Inflammatory macrophage treated with lipopolysaccharide for 1 hour (primary cell): ENCODE results near the gene AGTR1.
"Not testable (repeated sequence)": the region's sequence is repeated elsewhere in the genome, so short reads cannot be mapped to it uniquely, and the experiment has no call there.

Experiments used
- DNase-seq, 2 donors: peaks; one replicate each; pipeline ENCODE4 v3.0.0-alpha.2; 2020 to 2022

The AGTR1 gene

DNA sequence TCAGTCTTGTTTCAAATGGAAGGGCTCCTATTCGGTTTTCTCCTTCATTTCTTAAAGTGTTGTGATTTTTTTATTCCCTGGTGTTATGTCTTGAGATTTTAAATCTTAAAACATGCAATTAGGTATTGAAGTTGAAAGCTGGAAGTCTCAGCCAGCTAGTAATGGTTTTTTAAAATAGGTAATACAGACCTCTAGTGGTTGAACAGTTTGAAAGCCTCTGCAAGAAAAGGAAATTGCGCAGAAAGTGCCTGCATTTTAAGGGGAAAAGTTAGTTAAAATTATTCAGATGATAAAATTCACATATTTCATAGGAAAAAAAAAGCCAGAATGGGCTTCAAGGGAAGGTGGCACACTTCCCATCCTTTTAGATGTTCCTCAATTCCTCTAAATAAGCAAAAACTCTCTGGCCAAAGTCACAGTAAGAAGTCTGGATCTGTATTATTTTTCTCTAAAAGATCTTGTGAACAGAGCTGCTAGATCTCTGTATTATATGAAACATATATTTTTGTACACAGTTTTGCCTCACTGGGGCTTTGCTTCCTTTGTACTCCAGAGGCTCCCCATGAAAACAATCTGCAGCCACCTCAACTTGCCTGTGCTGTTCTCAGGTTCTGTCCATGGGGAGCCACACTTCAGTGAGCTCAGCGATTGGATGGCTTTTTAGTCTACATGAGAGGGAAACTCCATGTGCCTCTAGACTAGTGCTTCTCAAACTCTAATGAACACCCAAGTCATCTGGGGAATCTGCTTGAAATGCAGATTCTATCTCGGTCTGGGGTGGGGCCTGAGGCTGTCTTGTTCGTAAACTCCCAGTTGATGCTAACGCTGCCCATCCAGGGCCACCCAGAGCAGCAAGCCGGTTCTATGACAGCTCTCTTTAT is 21.5 kb downstream of the AGTR1 start:
- DNase-seq, result no peak

DNA sequence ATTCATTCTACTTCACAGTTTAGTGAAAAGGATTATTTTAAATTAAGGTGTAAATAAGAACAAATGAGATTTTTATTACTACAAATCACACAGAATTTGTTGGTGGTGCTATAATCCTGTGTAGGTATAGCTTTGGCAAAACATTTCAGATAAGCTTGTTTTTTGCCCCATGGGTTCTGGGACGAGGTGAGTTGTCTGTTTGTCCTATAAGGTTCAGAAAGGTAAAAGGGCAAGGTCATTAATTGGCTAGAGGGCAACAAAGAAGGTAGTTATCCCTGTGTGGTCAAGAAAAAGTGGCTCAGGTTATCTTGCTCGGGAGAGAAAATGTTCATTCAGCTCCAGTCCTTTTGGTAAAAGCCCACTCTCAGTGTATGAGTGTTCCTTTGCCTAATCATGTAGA is 23.2 kb downstream of the AGTR1 start:
- no peak for DNase-seq

DNA sequence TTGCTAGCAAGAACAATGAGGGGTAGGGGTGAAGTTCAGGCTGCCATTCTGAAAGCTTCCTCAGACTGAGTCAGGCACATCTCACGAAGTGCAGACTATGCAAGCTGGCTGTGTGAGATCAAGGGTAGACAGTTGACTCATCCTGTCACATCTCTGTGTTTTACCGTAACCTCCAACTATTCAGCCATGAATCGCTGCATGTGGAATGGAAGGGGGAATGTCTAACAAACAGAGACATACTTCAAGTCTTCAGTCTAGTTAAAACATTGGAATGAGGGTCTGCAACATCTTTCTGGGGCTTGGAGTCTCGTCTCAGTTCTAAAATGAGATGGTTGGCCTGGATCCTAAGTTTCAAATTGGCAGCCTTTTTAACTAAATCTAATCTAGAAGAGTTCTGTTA is 25.9 kb downstream of the AGTR1 start:
- no peak for DNase-seq

DNA sequence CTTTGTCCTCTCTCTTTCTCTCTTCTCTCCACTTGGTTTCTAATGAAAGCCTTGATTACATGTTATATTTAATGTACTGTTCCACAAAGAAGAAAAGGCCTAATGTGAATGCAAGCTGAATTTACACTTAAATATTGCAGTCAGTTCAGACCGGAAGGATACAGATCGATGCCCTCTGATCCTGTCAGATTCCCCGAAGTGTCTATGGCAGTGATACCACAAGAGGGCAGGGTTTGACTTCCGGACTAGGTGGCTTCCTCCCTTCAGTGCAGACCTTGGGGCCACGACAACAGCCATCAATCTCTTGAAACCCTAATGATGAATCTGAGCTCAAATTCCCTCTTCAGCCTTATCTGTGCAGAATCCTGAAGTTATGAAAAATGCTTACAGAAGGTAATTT is 29.5 kb downstream of the AGTR1 start:
- DNase-seq, result peak; percentile 42 to 75

DNA sequence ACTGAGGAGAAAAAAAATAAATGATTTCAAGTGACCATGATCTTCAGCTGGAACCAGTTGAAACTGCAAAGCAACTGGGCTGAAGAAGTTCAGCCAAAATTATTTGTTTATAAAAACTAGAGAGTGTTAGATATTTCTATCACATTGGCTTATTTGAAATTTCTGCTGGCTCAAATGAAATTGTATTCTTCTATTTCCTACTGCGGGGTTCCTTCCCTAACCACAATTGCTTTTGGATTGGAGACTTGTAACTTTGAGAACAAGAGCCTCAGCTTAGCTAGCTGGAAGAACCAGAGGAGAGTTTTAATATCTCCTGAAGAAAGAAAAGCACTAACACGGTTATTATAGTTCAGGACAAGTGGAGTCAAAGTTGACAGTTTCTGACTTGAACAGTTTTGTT is 31.1 kb downstream of the AGTR1 start:
- no peak for DNase-seq

DNA sequence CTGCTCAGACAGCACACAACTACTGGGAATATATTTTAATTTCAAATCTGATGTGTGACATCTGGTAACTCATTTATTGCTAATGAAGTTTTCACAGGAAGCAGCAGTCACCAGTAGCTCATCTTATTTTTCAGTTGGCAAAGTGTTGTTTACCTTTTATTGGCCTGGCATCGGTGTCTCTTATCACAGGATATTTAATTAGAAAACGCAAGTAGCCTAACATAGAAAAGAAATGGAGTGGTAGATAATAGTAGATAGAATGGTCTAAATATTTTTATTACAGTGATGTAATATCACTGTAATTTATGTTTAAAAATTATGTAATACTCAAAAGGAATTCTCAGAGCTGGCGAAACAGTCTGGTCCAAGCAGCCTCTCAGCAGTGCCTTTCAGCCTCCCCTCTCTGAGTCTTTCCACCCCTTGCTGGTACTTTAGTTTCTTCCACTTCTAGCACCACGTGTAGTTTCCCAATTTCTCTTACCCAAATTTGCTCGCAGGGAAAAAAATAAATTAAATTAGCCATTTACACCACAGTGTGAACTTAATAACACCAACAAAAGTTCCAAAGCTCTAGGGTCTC is 31.9 kb downstream of the AGTR1 start:
- no peak for DNase-seq

DNA sequence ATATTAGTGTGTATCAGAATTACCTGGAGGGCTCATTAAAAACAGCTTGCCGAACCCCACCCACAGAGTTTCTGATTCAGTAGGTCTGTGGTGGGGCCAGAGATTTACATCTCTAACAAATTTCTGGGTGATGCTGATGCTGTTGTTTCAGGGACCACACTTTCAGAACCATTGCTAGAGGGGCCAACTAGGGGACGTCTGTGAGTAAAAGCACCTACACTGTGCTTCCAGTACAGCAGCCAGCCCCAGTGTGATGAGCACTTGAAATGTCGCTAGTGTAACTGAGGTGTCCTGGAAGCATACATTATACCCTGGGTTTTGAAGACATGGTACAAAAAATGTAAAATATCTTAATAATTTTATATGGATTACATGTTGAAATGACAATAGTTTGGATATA is 33.0 kb downstream of the AGTR1 start:
- no peak for DNase-seq

DNA sequence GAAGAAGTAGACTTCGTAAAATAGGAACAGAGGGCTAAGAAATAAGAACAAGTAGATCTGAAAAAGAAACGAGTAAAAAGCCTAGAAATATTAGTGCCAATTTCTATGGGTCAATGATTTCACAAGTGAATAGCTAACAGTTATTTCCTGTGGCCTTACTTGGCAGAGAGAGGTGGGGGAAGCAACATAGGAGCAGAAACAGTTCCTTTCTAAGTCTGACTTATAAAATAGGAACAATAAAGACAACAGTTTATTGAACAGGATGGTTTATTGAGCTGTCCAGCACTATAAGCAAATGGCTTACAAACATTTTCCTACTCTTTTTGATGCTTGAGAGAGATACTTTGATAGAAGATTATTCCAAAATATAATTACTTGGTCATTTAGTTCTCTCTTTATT is 37.9 kb downstream of the AGTR1 start:
- DNase-seq, result no peak

DNA sequence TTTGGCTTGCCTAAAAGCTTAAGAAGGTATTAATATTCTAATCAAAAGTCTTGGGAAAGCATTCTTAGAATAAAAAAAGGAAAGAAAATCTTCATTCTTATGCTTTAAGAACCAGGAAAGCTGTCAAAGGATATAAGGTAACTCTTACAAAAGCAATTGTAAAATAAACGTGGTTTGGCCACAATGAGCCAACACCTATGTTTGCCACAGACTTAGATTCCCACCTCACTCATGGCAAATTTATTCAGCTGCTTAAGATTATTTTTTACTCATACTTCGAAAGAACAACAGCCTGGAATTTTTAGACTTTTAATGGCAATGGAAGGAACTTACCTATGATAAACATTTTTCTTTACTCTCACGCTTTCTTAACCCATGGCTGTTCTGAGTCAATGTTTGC is 38.4 kb downstream of the AGTR1 start:
- no peak for DNase-seq

DNA sequence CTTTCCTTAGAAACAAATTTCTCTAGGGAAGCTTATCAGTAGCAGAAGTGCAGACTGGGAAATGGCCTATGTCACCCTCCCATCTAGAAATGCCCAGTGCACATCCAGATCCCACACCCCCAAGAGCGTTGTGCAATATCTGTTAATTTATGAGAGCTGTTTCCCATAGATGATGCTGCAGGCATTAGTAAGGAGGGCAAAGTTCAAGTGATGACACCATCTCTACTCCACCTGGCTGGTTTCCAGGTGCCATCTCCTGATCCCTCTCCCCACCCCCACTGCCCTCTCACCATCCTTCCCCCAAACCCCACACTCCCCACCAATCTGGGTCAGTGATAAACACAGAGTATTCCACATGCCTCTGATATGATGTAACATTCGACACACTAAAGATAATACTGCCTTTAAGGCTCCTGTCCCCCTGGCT is 39.4 kb downstream of the AGTR1 start:
- DNase-seq, result no peak

DNA sequence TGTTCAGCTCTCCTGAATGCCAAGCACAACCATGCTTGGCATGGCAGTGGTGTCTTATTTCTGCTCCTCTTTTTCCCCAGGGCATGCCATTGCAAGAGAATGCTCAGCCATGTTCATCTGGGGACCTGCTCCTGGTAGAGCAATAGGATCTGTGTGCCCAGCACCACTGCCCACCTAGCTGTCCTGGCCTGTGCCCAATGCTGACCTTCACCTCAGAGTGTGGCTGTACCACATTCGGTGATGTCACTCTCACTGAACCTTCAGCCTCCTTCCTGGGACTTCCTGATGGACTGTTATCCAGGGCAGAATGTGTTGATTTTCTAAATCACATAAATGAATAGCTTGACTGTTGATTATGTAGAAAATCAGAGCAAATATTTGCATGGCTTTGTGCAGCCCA is 42.0 kb downstream of the AGTR1 start:
- no peak for DNase-seq

DNA sequence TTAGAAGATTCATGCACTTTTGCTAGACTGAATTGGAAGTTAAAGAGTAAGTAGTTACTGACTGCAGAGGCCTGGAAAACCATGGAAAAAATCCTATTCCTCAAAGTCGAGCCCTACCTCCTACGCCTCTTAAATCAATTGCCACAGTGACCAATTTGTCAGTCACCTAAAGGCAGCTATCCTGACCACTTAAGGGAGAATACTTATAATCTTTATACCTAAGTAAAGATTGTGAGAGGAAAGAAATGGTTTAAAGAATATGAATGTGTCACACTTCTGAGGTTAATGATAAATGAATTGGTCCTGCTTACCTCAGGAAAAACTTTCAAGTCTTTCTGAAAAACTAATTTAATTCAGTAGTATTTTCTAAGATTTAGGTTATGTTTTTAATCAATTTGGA is 42.6 kb downstream of the AGTR1 start:
- no peak for DNase-seq

DNA sequence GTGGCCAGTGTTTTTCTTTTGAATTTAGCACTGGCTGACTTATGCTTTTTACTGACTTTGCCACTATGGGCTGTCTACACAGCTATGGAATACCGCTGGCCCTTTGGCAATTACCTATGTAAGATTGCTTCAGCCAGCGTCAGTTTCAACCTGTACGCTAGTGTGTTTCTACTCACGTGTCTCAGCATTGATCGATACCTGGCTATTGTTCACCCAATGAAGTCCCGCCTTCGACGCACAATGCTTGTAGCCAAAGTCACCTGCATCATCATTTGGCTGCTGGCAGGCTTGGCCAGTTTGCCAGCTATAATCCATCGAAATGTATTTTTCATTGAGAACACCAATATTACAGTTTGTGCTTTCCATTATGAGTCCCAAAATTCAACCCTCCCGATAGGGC is 43.5 kb downstream of the AGTR1 start:
- DNase-seq, result no peak

DNA sequence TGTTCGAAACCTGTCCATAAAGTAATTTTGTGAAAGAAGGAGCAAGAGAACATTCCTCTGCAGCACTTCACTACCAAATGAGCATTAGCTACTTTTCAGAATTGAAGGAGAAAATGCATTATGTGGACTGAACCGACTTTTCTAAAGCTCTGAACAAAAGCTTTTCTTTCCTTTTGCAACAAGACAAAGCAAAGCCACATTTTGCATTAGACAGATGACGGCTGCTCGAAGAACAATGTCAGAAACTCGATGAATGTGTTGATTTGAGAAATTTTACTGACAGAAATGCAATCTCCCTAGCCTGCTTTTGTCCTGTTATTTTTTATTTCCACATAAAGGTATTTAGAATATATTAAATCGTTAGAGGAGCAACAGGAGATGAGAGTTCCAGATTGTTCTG is 44.4 kb downstream of the AGTR1 start:
- DNase-seq, result no peak

DNA sequence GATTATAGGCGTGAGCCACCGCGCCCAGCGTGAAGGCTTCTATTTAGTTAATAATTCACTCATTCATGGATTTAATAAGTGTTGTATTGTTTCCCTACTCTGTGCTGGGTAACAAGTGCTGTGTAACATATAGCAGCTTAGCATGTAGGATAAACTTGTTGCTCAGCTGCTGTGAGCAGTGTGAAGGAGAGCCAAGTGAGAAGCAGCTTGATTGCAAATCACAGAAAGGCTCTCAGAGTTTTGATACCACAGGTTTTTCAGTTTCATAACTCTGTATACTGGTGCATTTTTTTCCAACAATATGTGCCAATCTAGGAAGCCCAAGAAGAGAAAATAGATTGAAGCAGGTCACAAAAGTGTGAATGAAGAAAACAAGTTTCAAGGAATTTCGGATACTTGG is 48.4 kb downstream of the AGTR1 start:
- no peak for DNase-seq

DNA sequence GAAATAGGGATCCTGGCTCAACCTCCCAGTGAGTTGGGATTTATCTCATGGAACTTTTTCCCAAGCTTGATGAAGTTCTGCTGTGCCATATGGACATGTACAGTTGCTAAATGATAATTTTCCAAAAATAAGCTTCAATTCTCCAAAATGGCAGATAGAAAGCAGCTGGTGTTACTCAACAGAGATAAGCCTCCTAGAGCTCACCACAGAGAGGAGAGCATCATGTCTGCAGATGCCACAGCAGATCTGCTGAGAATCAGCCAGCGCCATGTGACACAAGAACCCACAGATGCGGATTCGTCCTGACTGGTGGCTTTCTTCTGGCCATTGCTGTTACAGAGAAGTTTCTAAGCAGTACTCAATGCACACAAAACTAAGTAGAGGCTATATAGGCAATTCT is 50.6 kb downstream of the AGTR1 start:
- DNase-seq, result no peak

DNA sequence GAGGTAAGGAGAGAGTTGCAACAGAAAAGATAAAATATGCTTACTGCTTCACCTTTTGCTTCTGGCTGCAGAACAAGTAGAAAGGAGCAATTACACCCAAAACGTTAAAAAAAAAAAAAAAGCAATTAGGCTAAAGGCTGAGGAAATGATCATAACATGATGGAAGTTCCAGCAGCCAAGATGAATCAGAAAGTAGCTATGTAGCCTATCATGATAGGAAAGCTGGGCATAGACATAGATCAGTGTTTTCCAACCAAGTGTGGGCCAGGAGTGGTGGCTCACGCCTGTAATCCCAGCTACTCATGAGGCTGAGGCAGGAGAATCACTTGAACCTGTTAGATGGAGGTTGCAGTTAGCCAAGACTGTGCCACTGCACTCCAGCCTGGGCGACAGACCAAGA is 52.6 kb downstream of the AGTR1 start:
- DNase-seq, result no peak

DNA sequence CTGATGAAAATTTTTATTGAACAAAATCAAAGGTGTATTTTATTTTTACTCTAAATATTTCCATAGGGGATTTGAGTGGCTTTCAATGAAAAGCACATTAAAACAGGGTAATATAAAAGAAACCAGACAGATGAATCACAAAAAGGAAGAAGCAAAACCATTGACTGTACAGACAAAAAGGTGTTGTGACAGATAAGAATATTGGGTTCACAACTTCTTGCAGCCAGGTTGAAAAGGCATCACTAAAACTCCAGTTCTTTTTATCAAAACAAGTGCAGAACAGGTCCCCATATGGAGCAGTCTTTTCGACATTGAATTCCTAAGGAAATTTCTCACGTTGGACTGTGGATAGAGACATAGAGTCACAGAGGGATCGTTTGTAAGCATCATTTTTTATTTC is 53.8 kb downstream of the AGTR1 start:
- DNase-seq, result no peak

DNA sequence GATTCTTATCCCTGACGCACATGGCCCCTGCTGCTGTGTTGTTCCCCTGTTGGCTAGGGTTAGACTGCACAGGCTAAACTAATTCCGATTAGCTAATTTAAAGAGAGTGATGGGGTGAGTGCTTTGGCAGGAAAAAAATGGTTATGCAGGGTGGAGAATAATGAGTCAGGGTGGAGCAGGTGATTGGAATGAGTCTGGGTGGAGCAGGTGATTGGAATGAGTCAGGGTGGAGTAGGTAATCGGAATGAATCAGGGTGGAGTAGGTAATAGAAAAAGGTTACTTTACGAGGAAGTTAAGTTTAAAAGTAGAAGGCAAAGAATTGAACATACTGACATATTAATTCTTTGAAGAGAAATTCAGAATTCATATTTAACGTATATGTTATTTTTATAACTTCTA is 55.7 kb downstream of the AGTR1 start:
- DNase-seq, result not testable (repeated sequence)

DNA sequence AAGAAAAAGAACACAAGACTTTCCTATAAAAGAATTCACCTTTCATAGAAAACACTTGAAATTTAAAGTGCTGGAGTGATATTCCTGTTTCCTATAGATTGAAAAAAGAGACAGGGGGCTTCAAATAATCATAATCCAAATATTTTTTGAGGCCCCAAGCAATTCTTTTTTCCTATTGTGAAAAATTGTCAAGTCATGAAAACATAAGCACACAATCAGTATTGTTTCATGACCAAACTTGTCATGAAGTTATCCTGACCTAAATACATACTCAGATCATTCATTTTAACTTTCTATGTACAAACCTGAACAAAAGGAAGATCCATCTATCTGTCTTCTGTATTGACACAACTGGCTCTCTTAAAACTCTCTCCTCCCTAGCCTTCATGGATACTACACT is 57.9 kb downstream of the AGTR1 start:
- no peak for DNase-seq

DNA sequence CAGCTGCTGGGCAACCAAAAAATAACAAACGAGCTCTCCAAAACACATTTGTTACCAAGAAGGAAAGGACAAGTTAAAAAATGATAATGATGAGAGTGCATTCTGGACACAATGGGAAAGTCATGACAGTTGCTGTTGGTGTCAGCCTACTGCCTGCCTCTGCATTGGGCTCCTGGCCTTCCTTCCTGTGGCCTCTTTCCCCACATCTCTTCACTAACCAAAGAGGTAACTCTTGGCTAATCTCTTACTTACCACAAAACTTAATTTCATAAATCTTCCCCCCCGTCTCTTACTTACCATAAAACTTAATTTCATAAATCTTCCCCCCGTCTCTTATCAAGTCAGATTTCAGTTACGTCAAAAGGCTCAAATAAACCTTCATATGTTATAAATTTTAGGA is 58.6 kb downstream of the AGTR1 start:
- DNase-seq, result no peak

DNA sequence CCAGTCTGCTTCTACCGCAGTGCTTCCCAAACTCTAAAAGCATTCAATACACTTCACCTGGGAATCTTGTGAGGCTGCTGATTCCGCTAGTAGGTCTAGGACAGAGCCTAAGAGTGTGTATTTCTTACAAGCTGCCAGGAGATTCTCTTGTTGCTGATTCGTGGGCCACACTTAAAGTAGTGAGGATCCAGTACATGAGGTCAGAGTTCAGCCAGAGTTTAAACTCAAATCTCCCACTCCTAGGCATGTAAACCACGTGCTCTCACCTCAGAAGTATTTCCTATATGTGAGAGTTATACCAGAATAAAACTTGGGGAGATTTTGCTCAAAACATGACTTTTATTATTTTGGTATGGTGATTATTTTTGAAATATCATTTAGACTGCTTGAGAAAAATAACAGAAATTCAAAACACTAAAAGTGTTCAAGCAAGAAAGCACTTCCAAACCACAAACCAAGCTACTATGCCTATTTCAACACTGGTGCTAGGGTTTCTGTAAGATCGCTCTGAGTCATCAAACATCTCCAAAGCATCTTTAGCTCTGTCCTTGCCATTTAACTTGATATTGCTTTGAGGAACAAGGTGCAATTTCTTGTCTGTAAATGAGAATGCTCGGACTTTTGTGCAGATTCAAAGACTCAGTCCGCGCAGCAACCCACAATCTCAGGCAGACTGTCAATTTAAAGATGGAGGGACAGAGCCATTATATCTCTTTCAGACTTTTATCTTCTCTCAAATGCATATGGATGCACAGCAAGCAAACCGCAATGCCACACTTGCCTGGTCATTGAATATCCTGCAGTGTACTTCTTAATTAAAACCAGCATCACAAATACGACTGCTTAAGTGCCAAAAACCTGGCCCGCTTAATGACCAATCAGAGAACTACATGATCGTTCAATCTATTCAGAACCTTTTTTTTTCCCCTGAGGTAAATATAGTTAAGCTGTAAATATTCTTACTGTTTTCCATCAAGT is 59.8 kb downstream of the AGTR1 start:
- peak; percentile 84 to 85 for DNase-seq

DNA sequence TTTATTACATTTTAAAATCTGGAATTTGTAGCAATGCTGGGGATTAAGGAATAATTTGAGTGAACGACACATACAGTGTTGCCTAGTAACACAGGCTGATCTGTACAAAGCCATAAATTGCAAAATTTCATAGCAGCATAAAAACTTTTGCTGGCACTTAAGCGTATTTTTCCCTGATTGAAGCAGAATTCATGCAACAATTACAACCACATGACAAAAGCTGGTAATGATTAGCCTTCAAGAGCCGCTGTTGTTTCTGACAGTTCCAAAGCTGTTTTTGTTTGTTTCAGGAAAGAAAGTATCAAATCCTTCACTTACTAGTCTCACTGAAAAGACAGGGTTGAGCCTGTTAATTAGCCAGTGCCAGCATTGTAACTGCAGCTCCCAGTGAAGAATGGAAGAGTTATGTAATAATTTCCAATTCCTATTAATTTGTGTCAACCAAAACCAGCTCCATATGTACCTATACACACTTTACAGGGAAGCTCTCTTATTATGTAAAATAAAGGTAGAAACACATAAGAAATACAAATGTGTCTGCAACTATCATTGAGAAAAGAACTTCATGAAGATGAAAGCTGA is 60.7 kb downstream of the AGTR1 start:
- DNase-seq, result no peak
